Frontal cortex (tissue), 4 donors: Measurements from ENCODE around the gene FAM53C. TPM values are rescaled to one million over a fixed set of nuclear protein-coding genes. Genes with fewer than 3 reads are reported as not detected.
"Not testable (repeated sequence)": the region's sequence is repeated elsewhere in the genome, so short reads cannot be mapped to it uniquely, and the experiment has no call there.

Source experiments
- DNase-seq, 2 donors: peaks; one replicate each; pipeline ENCODE4 v3.0.0; 2012; ENCODE audit warnings: low spot score in 2 of 2
- FAIRE-seq: peaks from 2 replicates; lab custom pipeline; 2012; peaks lifted over from hg19 to GRCh38; lab: Jason Lieb, UNC
- total RNA-seq: library from RNA; depleted of rRNA; stranded (reverse); fragments of >200 nt; gene quantifications from one replicate; pipeline ENCODE4 v1.2.3, GENCODE V29; 2014
- donor health status: control.
- donor health status: control.
- donor health status: control.

FAM53C gene
- total RNA-seq, 1 donor from 2014 or later, result 19.2 TPM

GRCh38 chr5:138385660-138386059 lies 47.6 kb downstream of the FAM53C start:
- FAIRE-seq (no peak), DNase-seq (no peak)

DNA sequence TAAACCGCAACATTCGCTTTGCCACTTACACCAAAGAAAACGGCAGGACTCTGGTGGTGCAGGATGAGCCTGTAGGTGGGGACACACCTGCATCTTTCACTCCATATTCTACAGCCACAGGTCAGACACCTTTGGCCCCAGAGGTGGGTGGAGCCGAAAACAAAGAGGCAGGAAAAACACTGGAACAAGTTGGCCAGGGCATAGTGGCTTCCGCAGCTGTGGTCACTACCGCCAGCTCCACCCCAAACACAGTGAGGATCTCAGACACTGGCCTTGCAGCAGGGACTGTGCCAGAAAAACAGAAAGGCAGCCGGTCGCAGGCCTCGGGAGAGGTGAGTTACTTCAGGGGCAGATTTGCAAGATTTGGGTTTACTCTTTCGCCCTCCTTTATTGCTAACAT lies 48.2 kb downstream of the FAM53C start:
- DNase-seq, result no peak
- FAIRE-seq, result no peak

GRCh38 chr5:138389332-138389731 lies 51.3 kb downstream of the FAM53C start:
- FAIRE-seq, result no peak
- DNase-seq, result no peak

GRCh38 chr5:138389911-138390310 lies 51.8 kb downstream of the FAM53C start:
- not testable (repeated sequence) for FAIRE-seq, DNase-seq

DNA sequence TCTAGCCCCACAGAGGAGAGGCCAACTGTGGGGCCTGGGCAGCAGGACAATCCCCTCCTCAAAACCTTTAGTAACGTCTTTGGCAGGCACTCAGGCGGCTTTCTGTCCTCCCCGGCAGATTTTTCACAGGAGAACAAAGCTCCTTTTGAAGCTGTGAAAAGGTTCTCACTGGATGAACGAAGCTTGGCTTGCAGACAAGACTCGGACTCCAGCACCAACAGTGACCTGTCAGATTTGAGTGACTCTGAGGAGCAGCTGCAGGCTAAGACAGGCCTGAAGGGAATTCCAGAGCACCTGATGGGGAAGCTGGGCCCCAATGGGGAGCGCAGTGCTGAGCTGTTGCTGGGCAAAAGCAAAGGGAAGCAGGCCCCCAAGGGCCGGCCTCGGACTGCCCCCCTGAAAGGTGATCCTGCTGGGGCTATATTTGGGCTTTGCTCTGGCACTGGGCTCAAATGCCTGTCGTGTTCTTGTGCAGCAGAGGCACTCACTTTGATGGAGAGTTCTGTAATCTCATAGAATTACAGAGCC lies 53.9 kb downstream of the FAM53C start:
- FAIRE-seq (no peak), DNase-seq (no peak)

Other genes with a start within 250 kb of the FAM53C start
- 13.0 TPM for gene NME5, start 198.8 kb upstream of the FAM53C start, total RNA-seq
- gene BRD8, start 159.6 kb upstream of the FAM53C start, total RNA-seq, result 41.2 TPM
- 4.1 TPM for gene KIF20A, start 159.2 kb upstream of the FAM53C start, total RNA-seq
- gene CDC23, start 124.9 kb upstream of the FAM53C start, total RNA-seq, result 32.2 TPM
- not detected for gene GFRA3, start 63.6 kb upstream of the FAM53C start, total RNA-seq
- 2.4 TPM for gene CDC25C, start 6.5 kb upstream of the FAM53C start, total RNA-seq
- 81.9 TPM for gene KDM3B, start 14.4 kb downstream of the FAM53C start, total RNA-seq
- 70.9 TPM for gene REEP2, start 100.8 kb downstream of the FAM53C start, total RNA-seq
- gene EGR1, start 127.2 kb downstream of the FAM53C start, total RNA-seq, result 0.82 TPM
- gene ETF1, start 205.0 kb downstream of the FAM53C start, total RNA-seq, result 71.7 TPM
- 216 TPM for gene HSPA9, start 237.1 kb downstream of the FAM53C start, total RNA-seq